NCI-H510A treated with DMSO at 0.1 percent for 48 hours (cell line): ENCODE measurements around the gene GABPB1.

ENCODE experiments used
- DNase-seq: peaks from one replicate; lab custom pipeline; 2025; lab: John Stamatoyannopoulos, UW

GABPB1 gene

DNA sequence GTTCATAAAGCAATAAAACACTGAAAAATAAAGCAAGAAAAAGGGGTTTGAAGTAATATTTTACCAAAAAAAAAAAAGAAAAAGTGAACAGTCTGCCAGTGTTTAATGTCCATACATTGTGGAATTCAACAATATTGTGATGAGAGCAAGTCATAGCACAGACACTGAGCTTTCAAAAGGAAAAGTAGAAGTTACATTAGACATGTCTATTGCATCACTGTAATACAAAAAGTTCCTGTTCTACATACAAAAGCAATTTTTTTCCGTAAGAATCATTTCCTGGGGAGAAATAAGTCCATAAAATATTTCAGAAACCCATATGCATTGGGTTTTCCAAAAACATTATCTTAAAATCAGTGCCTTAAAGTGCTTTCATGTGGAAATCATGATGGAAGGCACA lies 77.6 kb downstream of the GABPB1 start:
- no peak for DNase-seq

DNA sequence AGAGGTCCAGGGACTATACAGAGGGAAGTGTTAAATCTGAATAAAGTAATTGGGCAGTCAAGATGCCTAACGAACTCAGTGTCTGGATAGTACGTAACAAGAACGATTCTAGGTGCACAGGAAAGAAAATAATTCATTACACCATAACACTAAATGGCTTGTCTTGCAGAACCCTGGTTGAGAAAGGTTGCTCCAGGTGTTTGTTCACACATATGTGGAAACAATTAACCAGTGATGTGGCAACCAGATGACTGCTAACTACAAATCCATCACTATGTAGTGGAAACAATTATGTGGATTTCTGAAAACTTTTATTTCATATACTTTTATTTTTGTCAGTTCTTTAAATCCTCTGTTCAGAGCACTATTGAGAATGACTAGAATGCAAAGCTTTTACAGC lies 79.1 kb downstream of the GABPB1 start:
- no peak for DNase-seq

DNA sequence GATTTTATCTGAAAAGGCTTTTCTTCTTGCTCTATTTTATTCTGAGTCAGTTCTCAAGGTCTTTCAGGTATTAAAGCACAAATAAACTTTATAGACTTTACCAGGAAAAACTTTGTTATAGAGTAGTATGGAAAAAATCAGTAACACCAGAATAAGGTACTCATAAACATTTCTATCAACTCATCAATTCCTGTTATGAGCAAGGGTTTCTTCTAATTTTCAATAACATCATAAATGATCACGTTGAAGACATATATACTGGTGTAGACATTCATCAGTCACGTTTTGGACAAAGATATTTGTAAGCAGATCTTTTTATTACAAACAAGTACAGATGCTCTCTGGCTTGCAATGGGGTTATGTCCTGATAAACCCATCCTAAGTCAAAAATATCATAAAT lies 79.9 kb downstream of the GABPB1 start:
- DNase-seq, result no peak

DNA sequence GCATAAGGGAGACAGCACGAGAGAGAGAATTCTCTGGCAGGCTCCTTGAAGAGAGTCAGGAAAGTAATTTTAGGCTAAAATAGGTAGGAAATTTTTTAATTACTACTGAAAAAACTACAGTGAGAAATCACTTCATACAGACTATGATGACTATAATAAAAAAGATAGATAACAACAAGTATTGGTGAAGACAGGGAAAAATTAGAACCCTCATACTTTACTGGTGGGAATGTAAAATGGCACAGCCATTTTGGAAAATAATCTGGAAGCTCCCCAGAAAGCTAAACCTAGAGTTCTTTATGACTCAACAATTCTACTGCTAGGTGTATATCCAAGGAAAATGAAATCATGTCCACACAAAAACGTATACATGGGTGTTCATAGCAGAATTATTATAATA lies 87.4 kb downstream of the GABPB1 start:
- DNase-seq, result no peak

DNA sequence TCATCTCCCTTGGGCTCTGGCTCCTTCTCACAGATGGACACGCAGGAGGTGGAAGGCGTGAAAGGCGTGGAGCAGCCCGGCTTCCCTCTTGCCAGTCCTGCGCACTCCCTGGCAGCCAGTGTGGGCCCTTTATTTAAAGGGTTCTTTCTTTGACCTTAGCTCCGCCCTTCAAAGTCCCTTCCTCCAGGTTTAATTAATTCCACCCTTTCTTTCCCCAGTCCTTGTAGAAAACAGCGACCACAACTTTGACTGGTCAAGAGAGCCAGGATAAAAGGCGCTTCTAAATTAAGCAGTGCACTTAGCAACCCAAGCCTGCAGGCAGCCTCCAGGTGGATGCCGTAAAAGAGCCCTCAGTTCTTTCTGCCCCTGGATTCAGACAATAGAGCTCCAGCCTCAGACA lies 89.4 kb downstream of the GABPB1 start, which contains the start of gene HDC:
Gene HDC, minus strand, starts transcription at position 107 of the 400 bp plus-strand sequence. Its CDS starts 103 bp downstream, at position 4.
- no peak for DNase-seq

- no peak for DNase-seq
These were observed 92.5 kb downstream of the GABPB1 start for GRCh38 chr15:50262533-50262932.

DNA sequence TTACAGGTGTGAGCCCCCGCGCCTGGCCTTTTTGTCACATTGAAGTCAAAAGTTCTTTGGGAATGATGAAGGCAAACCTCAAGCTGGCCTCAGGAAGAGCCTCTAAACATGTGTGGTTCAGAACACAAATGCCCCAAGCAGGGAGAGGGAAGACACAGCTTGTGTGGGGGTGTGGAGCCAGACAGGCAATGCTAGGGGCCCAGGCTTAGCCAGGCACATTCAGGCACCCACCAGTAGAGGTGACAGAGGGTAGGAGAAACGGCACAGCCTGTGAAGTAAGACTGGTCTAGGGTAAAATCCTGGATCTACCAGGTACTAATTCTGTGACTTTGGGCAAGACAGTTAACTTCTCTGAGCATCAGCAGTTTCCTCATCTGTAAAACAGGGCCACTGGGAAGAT lies 93.0 kb downstream of the GABPB1 start:
- no peak for DNase-seq

DNA sequence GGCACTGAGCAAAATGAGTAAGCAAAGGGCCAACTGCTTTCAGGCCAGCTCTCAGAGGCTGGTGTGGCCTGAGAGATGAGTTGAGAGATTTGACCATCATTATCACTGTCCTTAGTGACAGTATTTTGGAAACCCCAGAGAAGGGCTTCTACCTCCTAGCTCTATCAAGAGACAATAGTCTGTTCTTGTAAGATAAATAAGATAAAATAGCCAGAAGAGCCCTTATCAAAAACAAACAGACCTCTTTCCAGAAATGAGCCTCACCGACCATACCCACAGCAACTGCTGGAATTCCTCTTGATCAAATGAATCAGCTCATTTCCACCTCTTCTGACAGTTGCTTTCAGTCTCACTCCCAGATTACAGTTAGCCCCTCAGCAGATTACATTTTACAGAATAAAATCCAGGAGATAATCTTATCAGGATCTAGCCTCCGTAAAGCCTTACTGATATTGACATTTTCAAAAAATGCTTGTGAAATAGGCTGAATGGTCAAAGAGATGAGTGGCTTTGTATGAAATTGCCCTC lies 94.0 kb downstream of the GABPB1 start:
- no peak for DNase-seq

DNA sequence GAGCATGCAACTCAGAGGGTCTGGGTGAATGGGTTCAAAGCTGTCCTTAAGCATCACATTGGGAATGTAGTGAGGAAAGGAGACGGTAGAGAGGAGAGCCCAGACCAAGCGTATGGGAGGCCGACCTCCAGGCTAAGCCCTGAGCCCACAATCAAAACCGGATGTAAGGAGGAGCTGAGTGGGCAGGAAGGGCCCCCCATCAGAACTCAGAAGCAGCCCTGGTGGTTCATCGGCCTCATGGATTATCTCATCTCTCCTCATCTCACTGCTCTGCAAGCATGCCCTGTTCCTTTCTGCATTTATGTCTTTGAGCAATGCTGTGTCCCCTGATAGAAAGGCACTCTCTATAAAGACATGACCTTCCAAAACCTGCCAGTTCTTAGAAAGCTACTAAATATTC lies 95.7 kb downstream of the GABPB1 start:
- no peak for DNase-seq

DNA sequence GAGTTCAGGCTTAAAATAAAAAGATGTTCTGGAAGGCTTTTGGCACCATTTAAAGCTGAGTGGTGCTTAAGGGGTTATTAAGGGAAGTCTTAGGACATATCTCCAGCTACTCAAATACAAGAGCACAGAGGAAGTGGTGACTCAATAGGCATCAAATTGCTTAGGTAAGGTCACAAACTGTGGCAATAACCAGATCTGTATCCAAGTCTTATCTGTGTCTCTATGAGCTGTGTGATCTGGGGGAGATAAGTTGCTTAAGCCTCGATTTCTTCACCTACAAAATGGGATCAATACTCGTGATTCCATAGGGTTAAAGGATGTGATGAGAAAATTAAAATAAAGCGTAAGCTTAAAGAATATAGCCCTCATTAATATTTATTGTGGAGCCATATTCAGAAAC lies 97.1 kb downstream of the GABPB1 start:
- no peak for DNase-seq

DNA sequence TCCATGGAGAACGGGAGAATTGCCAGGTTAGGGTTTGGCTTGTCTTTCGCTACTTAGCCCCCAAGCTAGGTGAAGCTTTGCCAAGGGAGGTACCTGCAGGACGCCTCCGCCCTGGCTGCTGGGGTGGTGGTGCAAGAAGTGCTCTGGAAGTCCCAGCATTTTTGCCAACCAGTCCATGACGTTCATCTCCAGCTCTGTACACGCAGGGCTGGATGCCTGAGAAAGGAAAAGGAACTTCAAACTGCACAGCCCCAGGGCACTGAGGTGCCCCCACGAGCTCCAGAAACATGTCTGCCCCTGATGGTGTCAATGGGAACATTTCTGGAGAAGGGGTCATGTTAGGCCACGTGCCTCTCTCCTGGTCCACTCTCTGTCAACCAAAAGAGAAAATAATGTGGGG lies 97.7 kb downstream of the GABPB1 start:
- no peak for DNase-seq

GRCh38 chr15:50256188-50257041 lies 98.6 kb downstream of the GABPB1 start:
- DNase-seq, result peak; percentile 7

- no peak for DNase-seq
These were observed 102.4 kb downstream of the GABPB1 start for GRCh38 chr15:50252556-50252955.

DNA sequence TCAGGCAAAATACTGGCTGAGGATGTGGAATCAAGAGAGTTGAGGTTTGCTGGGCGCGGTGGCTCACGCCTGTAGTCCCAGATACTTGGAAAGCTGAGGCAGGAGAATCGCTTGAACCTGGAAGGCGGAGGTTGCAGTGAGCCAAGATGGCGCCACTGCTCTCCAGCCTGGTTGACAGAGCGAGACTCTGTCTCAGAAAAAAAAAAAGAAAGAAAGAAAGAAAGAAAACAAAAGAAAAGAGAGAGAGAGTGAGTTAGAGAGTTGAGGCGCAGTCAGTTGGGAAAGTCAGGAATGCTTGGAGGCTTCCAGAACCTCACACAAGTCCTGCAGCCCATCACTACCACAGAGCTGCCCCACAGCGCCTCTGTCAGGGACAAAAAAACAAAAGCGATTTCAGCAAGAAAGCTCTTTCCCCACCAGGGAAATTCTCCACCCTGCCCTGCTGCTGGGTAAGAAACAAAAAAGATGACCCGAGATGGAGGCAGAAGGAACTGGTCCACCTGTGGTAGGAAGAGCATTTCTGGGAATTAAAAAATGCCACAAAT lies 103.3 kb downstream of the GABPB1 start:
- no peak for DNase-seq

DNA sequence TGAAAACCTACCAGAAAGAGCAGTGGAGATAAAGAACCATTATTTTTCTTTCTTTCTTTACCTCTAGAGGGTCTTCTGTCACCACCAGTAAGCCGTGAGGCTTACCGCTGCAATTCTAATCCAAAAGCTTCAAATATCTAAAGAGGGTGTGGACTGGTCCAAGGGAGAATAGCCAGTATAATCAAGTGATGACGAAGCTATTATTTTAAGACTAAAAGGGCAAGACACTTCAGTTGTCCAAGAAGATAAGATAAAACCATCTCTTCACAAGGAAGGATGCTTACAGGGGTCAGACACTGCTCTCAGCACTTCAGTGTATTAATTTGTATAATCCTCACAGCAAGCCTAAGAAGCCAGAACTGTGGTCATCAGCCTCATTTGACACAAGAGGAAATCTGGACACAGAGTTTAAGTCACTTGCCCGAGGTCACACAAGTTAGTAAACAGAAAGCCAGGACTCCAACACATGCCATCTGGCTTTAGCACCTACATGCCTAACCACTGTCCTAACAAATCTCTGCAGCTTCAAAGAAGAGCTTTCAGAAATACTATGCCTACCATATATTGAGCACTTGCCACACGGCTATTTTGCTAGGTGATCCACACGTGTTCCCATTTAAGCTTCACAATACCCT lies 104.1 kb downstream of the GABPB1 start:
- DNase-seq, result no peak

GRCh38 chr15:50249704-50250103 lies 105.3 kb downstream of the GABPB1 start:
- DNase-seq, result no peak

GRCh38 chr15:50248994-50249582 lies 105.9 kb downstream of the GABPB1 start:
- no peak for DNase-seq

GRCh38 chr15:50247819-50248655 lies 107.0 kb downstream of the GABPB1 start:
- DNase-seq, result no peak

DNA sequence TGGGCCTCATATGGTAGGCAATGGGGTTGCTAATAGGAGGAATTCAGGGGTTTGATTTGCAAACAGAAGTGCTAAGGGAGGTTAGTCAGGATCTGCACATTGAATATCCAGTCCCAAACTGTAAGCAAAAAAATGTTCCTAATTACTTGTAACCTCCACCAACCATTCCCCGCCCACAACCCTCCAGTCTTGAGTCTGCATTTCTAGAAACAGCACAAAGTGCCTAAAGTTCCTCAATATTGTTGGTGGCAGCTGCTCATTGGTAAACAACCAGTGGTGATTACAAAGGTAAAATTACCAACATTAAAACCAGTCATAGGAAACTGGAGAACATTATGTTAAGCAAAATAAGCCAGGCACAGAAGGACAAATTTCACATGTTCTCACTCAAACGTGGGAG lies 108.4 kb downstream of the GABPB1 start:
- DNase-seq, result no peak

DNA sequence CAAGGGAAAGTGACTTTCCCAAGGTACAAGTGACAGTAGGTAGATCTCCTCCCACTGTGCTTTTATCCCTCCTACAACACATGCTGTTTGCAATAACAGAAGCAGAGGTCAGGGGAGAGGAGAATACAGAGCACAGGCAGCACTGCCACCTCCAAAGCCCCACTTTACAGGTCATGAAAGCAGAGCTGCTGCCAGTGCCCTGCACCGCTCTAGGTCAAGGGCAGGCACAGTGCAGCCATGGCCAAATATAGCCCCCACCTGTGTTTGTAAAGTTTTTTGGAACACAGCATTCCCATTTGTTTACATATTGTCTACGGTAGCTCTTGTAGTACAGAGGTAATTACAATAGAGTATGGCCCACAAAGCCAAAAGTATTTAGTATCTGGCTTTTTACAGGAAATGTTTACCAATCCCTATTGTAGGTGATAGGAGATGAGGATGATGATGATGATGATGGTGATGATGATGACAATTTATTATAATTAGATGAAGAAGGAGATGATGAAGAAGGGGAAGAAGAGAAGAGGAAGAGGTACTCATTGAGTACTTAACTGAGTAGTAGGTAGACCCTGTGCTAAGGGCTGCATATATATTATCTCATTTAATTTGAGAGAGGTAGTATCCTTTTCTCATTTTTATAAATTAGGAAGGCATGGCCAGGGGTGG lies 109.9 kb downstream of the GABPB1 start:
- no peak for DNase-seq

- DNase-seq, result no peak
These were observed 110.8 kb downstream of the GABPB1 start for GRCh38 chr15:50244153-50244552.
